GM21423 (cell line): Measurements from ENCODE around the gene RNASEH2A.
A peak's percentile ranks its signal among the peaks of the same experiment; 100 is the strongest.
"Not testable (repeated sequence)": the region's sequence is repeated elsewhere in the genome, so short reads cannot be mapped to it uniquely, and the experiment has no call there.

Experiments
- ATAC-seq: cut with Tn5 transposase; IDR thresholded peaks from one replicate; pipeline ENCODE4 v1.9.1; 2021; ENCODE audit warnings: mild to moderate bottlenecking, moderate library complexity; ENCODE audit not compliant: unreplicated experiment

Gene RNASEH2A

DNA sequence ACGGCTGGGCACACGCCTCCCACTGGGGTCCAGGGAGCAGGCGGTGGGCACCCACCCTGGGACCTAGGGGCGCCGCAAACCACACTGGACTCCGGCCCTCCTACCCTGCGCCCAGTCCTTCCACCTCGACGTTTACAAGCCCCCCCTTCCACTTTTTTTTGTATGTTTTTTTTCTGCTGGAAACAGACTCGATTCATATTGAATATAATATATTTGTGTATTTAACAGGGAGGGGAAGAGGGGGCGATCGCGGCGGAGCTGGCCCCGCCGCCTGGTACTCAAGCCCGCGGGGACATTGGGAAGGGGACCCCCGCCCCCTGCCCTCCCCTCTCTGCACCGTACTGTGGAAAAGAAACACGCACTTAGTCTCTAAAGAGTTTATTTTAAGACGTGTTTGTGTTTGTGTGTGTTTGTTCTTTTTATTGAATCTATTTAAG is 13.5 kb upstream of the RNASEH2A start:
- ATAC-seq = no peak

DNA sequence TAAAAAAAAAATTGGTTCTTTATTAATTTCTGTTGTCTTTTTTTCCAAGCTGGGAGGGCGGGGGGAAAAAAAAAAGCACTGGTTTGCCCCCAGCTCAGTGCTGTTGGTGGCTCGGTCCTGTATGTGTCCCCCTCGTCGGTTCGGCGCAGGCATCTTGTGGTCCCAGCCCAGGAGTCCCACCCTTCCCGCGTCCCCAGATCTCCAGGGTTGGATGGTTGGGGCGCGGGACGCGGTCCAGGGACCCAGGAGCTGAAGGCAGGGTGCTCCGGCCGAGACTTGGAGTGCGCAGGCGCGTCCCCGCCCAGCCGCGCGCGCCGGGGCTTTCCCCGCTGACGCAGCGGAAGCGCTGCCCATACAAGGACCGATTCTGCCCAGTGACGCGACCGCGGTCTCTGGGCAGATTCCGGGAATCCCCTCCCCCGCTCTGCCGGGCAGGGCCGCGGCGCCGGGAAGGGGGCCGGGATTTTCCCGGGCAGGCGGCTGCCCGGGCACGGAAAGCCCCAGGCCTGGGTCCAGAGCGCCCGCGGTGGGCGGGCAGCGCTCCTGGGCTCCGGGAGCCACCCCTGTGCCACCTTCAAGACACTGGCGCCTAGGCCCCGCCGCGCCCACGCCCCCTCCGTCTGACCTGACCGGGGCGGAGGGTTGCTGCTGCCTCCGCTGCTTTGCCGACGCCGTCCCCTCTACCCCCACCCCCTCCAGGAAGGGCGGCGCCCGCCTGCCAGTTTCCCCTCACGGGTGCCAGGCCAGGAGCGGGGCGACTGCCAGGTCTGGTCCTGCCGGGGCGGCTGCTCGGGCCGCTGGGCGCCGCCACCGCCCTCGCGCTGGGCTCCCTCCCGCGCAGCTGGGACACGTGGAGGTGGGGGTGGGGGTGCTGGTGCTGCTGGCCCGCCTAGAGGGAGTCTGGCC is 12.8 kb upstream of the RNASEH2A start:
- ATAC-seq = peak; percentile 28

DNA sequence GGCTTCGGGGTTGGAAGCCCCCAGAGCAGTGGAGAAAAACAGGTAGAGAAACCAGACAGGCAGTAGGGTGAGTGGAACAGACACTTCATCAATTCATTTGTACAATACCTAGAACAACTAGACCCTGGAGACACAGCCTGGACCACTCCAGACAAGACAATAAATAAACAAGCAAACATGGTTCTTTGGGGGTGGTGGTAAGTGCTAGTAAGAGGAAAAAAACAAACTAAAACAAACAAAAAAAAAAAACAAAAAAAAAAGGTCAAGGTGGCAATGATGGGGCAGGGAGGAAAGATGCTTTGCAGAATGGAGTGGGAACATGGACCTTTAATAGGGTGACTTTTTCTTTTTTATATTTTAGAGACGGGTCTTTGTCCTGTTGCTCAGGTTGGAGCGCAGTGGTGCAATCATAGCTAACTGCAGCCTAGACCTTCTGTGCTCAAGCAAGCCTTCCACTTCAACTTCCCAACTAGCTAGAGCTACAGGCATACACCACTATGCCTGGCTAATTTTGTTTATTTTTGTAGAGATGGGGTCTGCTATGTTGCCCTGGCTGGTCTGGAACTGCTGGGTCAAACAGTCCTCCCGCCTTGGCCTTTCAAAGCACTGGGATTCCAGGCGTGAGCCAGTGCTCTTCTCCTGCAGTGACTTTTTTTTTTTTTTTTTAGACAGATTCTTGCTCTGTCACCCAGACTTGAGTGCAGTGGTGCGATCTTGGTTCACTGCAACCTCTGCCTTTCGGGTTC is 12.0 kb upstream of the RNASEH2A start:
- ATAC-seq = no peak

DNA sequence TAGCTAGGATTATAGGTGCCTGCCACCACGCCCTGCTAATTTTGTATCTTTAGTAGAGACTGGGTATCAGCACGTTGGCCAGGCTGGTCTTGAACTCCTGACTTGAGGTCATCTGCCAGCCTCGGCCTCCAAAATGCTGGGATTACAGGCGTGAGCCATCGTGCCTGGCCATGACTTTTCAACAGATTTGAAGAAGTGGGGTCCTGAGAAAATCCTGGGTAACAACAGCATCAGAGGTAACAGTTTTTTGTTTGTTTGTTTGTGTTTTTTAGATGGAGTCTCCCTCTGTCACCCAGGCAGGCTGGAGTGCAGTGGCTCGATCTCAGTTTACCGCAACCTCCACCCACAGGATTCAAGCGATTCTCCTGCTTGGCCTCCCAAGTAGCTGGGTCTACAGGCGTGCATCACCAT is 11.4 kb upstream of the RNASEH2A start:
- no peak for ATAC-seq

DNA sequence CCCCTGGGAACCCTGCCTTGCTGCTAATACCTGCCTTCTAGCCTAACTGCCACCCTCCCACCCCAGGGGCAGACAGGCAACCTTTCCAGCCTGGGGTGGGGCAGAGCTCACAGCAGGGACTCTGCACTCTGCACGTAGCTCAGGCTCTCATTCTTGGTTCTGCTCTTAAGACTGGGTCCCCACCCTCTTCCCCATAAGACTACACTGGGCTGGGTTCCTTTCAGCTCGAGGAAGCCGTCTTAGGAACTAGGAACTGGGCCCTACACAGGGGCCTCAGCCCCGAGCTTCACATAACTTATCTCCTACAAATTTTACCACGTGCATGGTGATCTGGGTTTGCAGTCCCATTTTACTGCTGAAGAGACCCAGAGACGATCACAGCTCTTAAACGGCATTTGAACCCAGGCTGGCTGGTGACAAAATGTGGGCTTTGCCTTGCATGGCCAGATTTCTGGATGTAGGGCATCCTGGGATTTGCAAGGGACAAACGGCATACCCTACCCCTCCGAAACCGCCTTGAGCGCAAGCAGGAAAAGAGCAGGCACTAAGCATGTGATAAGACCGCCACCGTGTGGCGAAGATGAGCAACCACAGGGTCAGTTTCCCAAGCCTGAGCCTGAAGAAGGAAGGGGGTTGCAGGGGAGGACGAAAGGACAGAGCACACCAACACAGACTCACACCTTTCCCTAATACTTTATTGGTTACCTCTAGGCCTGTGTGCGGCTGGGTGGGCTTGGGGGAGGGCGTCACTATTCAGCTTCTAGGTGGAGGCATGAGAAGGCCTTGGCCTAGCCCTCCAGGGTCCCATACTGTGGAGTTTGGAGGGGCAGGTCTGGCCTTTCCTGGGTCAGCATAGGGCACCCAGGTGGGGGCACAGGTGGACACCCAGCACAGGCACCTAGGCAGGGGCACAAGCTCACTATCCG is 10.0 kb upstream of the RNASEH2A start:
- no peak for ATAC-seq

DNA sequence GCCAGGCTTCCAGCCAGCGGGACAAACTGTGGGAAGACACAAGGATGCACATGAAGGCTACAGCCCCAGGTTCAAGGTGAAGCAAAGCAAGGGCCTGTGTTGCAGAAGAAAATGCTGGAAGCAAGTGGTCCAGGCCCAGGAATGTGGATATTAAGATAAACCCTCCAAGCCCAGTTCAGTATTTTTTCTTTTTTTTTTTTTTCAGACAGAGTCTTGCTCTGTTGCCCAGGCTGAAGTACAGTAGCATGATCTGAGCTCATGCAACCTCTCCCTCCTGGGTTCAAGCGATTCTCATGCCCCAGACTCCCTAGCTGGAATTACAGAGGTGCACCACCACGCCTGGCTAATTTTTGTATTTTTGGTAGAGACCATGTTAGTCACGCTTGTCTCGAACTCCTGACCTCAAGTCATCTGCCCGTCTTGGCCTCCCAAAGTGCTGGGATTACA is 9.2 kb upstream of the RNASEH2A start:
- no peak for ATAC-seq

DNA sequence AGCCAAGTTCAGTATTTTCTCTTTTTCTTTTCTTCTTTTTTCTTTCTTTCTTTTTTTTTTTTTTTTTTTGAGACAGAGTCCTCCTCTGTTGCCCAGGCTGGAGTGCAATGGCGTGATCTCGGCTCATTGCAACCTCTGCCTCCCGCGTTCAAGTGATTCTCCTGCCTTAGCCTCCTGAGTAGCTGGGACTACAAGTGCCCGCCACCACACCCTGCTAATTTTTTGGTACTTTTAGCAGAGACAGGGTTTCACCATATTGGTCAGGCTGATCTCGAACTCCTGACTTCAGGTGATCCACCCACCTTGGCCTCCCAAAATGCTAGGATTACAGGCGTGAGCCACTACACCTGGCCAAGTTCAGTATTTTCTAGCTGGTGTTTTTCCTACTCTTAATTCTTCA is 8.8 kb upstream of the RNASEH2A start:
- not testable (repeated sequence) for ATAC-seq

DNA sequence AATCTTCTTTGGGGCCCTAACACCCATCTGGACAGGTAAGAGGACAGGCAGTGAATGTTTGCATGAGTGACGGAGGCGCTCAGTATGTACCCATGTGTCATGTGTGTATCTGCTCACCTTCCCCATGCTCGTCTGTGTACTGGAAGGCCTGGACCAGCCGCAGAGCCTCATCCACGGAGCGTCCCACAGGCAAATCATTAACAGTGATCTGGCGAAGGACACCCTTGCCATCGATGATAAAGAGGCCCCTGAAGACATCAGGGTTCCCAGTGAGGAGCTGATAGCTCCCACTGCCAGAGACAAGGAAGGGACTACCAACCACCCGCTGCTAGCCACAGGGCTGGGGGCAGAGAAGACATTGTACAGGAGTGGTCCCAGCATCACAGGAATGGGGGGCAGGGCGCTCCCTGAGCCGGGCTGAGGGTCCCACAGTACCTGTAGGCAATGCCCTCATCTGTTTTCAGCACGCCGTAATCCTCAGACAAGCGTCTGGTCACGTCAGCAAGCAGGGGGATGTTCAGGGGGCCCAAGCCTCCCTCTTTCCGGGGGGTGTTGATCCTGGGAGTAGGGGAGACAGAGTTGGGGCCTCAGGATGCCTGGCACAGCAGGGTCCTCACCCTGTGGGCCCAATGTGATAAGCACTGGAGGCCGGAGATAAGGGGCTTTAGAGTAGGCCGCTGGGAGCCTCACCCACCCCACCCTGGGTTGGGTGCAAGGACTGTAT is 6.5 kb upstream of the RNASEH2A start:
- ATAC-seq = no peak

DNA sequence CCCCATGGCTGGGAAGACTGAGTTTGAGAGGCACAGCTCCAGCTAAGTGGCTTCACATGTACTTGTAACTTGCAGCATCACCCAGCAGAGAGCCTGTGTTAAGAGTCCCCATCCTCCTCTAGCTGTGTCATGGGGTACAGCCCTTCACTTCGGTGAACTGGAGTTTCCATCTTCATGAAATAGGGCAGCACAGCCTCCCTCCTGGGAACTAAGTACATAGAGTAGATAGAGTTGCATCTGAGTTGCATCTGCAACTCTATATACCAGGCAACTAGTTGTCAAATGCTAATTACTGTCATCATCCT is 6.0 kb upstream of the RNASEH2A start:
- no peak for ATAC-seq

DNA sequence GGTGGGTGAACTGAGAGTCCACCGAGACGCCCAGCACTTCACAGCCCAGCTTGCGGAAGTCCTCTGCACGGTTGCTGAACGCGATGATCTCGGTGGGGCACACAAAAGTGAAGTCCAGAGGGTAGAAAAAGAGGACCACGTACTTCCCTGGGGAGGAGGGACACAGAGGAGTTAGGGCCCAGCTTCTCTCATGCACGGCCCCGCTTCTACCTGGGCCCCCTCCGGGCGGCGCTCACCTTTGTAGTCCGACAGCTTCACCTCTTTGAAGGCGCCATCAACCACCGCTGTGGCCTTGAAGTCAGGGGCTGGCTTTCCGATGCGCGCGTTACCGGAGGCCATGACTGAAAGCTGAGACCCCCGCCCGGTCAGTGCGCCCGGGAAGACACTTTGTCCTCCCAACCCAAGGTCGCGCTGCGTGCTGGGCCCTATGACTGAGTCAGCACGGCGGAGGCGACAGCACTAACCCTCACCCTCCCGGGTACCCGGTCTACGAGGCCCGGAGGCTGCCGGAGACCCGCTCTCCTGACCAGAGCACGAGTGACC is 5.4 kb upstream of the RNASEH2A start:
- ATAC-seq = no peak

DNA sequence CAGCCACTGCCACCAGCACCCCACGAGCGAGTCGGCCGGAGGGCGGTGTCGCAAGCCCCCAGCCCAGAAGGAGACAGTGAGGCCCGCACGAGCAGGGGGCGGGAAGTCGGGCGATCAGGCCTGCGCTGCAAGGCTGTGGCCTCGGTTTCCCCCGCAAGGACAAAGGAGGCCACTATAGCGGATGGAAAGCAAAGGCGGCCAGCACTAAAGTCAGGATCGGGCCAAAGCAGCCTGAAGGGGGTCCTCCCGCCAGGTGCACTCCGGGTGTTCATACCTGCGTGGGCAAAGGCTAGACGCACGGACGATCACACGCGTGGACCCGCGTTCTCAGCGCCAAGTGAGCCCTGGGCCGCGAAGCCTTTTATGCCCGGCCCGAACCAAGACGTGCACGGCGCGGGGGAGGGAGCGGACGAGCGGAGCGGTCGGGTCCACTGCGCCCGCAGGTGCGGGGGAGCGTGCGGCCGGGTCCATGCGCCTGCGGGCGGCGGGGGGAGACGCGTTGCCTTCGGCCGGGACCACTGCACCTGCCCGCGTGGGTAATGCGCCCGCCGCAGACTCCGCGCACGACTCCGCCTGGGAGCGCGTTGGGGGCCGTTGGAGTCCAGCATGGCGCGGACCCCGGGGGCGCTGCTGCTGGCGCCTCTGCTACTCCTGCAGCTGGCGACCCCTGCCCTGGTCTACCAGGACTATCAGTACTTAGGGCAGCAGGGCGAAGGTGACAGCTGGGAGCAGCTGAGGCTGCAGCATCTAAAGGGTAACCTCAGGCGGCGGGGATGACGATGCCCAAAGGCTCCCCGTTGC is 4.7 kb upstream of the RNASEH2A start, which contains the start of the genes PRDX2 and THSD8:
TSS of gene PRDX2 (minus strand) at position 335 of the 801 bp plus-strand sequence. CDS start 539 bp downstream, outside the sequence.
TSS of gene THSD8 (plus strand) at position 604 of the 801 bp plus-strand sequence. CDS start at position 607, 3 bp downstream.
- peak; percentile 45 for ATAC-seq

DNA sequence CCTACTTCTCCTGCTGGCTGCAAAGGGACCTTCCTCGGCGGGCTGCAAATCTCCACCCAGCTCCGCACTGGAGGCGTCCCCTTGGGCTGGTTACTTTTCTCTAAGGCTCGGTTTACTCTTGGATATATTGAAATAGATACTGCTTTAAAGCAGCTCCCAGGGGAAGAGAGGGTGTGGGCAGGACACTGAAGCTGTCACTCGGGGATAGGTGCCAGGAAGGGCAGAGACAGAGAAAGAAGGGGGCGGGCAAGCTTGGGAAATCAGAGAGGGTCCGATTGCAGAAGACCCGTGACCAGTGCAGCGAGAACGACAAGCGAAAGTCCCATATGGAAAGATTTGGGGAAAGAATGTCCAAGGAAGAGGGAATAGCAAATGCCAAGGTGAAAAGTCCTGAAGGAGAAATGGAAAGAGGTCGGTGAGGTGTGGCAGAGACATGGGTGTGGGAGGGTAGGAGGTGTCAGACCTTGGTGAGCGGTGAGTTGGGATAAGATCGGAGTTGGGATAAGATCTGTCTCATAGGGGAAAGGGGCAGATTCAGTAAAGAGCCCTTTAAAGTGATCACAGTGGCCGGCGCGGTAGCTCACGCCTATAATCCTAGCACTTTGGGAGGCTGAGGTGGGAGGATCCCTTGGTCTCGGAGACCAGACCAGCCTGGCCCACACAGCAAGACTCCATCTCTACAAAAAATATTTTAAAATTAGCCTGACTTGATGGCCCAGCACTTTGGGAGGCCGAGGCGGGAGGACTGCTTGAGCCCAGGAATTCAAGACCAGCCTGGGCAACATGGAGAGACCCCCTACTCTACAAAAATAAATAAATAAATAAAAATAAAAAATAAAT is 3.9 kb upstream of the RNASEH2A start:
- ATAC-seq = no peak

DNA sequence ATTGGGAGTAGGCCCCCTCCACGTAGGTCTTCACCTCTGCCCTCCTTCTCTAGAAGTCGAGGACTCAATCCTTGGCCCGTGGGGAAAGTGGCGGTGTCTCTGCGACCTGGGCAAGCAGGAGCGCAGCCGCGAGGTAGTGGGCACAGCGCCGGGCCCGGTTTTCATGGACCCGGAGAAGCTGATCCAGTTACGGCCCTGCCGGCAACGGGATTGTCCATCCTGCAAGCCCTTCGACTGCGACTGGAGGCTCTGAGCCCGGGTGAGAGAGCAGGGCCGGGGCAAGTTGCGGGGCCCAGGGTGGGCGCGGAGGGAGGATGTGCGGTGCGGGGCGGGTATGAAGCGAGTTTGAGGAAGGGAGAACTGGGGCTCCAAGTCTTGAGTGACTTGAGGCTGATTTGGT is 2.3 kb upstream of the RNASEH2A start:
- ATAC-seq = no peak

DNA sequence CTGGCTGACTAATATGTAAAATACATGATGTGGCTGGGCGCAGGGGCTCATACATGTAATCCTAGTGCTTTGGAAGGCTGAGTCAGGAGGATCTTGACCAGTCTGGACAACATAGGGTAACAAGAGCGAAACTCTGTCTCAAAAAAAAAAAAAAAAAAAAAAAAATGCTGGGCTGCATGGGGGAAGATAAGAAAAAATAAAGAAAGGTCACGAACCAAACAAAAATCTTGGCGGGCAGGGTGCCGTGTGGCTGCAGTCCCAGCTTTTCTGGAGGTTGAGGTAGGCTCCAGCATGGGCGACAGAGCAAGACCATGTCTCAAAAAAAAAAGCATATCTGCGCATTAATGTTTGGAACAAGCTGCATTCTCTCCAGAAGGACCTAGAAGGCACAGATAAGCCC is 8.7 kb downstream of the RNASEH2A start:
- ATAC-seq = no peak

DNA sequence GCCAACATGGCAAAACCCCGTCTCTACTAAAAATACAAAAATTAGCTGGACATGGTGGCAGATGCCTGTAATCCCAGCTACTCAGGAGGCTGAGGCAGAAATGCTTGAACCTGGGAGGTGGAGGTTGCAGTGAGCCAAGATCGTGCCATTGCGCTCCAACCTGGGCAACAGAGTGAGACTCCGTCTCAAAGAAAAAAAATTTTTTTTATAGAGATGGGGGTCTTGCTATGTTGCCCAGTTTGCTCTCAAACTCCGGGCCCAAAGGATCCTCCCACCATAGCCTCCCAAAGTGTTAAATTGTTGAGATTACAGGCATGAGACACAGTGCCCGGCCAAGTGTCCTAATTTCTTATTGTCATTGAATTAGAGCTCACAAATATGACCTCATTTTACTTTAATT is 10.8 kb downstream of the RNASEH2A start:
- not testable (repeated sequence) for ATAC-seq

DNA sequence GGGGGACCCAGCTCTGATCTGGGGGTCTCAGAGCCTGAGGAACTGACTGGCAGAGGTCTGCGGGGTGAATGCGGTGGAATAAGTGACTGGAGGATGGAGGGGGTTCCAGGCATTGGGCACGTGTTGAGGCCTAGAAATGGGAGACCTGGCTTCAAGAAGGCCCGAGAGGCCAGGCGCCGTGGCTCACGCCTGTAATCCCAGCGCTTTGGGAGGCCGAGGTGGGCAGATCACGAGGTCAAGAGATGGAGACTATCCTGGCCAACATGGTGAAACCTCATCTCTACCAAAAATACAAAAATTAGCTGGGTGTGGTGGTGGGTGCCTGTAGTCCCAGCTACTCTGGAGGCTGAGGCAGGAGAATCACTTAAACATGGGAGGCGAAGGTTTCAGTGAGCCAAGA is 11.4 kb downstream of the RNASEH2A start:
- ATAC-seq = not testable (repeated sequence)

DNA sequence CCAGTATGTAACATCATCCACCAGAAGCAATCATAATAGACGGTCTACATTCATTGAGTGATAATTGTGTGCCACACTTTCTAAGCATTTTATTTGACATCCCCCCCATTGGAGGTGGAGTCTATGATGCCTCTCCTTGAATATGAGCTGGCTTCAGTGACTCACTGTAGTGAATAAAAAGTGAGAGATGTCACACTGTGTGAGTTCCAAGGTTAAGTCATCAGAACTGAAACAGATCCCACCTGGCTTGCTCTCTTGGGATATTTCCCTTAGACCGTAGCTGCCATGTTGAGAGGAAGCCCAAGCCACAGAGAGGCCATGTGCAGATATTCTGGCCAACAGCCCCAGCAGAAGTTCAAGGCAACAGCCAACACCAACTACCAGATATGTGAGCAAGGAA is 15.4 kb downstream of the RNASEH2A start:
- ATAC-seq = no peak
